Left lobe of liver (tissue), 2 donors: ENCODE results near the gene FGF14. TPM values are rescaled to one million over a fixed set of nuclear protein-coding genes. Genes with fewer than 3 reads are reported as not detected.

ENCODE experiments used
- ATAC-seq: fragments of 200-7000 bp; cut with Tn5 transposase; one replicate; pipeline ENCODE4 v1.9.1; 2020; ENCODE audit warnings: mild to moderate bottlenecking, moderate library complexity
- DNase-seq: peaks from one replicate; pipeline ENCODE4 v3.0.0-alpha.2; 2020; ENCODE audit warnings: low spot score
- total RNA-seq: library from RNA; stranded (reverse); gene quantifications from one replicate; pipeline ENCODE4 v1.2.1, GENCODE V29; 2021
- donor health status: DM: no; HTN: no; CAD: no; lungs with moderate emphysema.
- donor health status: DM: no; HTN: yes; CAD: no.

FGF14 gene
- total RNA-seq, 1 donor from 2014 or later: 0.48 TPM

DNA sequence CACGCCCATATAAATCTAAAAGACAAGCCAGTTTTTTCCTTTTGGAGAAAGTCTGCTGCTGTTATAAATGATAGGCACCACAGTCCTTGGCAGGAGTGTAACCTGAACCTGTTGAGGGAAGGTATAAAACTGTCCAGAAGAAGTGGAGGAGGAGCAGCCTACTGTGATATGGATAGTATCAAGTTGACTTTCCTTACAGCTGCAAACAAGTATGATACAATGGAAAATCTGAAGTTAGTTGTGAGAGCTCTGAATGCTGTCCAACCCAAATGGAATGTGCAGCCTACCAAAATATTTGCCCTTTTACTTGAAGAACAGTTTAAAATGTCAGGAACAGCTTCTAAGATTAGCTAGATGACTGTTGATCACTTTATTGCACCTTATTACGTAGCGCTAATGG, 399.6 kb downstream of the FGF14 start:
- ATAC-seq (no peak), DNase-seq (no peak)

DNA sequence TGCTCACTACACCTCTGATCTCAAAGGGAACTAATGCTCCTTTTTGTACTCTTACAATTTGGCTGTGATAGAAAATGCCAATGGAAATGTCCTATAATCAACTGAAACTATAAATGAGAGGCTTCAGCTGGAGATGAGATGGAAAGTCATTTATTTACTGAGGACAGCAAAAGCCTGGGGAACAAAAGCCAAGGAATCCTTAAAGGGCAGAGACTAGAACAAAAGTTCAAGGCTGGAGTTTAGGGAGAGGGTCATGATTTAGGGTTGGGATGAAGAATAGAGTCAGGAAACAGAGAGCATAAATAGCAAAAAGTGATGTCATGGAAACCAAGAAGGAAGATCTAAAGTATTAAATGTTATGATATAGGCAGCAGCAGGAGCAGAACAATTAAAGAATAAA, 401.1 kb downstream of the FGF14 start:
- no peak for DNase-seq
- no peak for ATAC-seq

- DNase-seq (no peak), ATAC-seq (no peak)
Measured at GRCh38 chr13:101998129-101998528, 403.7 kb downstream of the FGF14 start.

- ATAC-seq (no peak), DNase-seq (no peak)
Measured at GRCh38 chr13:101996954-101997353, 404.9 kb downstream of the FGF14 start.

DNA sequence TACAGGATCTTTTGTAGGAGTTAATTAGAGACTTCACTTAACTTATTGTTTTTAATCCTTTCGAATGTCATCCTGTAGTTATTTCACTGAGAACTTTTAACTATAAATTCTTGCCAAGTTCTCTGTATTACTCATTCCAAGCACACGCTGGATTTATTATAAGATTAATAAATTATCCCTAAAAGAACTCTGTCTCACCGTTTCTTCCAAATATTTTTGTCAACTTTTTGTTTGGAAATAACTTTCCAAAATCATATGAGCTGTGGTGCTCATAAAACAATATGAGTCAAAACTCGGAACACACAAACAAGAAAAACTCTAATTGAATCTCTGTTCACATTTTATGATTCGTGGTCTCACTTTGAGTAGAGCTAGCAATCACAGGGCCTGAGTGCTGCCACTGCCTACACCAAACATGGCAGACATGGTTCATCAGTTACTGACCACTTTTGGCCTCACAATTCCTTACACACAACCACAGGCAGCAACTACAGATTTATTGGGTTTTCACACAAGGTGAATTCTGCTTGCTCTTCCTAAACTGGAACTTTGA, 412.0 kb downstream of the FGF14 start:
- ATAC-seq (no peak), DNase-seq (no peak)

- no peak for ATAC-seq
- DNase-seq: no peak
Measured at GRCh38 chr13:101988140-101988539, 413.7 kb downstream of the FGF14 start.

- ATAC-seq: no peak
- no peak for DNase-seq
Measured at GRCh38 chr13:101986316-101986715, 415.5 kb downstream of the FGF14 start.

DNA sequence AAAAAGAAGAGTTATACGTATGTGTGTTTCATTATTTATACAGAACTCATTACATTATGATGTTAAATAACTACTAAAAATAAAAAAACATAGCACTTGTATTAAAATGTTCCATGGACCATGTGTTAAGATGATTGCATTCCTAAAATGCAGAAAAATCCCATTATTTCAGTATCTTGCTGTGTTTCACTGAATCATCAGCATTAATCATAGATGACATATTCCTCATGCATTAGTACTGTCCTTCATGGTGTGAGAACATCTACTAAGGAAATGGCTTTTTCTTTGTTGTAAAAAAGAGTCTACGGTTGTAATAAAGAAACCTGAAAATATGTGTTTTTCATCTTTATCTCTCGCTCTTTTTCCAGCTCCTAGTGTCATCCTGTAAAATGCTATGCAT, 416.5 kb downstream of the FGF14 start:
- no peak for ATAC-seq

DNA sequence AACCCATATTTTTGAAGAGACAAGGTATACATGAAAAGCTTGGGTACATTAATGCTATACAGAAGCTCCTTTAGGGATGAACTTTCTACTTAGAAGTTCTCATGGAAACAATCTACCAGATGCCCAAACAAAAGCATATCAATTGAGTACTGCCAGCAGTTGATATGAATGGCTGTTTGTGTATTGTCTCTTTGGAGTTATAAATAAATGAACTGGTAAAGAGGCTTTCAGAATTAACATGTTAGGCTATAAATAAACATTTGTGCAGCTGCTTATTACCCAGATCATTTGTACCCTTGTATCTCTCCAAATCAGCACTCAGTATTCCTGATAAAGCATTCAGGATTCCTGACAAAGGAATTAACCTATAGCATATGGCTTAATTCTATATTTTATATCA, 418.9 kb downstream of the FGF14 start:
- no peak for ATAC-seq
- DNase-seq: no peak

More for the DNA sequence above, 416.5 kb downstream of the FGF14 start:
- DNase-seq: no peak

DNA sequence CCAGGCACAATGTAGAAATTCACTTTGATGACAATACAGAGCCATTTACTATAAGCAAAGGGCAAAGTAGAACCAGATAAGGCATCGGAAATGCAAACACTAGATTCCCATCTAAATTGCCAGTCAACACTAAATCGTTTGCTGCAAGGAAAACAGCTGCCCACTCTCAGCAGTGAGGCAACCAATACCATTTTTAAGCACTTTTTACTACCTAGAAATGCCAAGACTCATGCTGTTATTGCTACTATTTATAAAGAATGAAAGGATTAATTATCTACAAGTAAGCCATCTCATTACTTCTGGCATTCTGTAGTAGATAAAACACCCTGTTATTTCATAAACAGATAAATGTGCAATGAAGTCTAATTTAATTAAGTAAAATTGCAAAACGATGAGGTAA, 422.0 kb downstream of the FGF14 start:
- no peak for ATAC-seq
- DNase-seq: no peak

DNA sequence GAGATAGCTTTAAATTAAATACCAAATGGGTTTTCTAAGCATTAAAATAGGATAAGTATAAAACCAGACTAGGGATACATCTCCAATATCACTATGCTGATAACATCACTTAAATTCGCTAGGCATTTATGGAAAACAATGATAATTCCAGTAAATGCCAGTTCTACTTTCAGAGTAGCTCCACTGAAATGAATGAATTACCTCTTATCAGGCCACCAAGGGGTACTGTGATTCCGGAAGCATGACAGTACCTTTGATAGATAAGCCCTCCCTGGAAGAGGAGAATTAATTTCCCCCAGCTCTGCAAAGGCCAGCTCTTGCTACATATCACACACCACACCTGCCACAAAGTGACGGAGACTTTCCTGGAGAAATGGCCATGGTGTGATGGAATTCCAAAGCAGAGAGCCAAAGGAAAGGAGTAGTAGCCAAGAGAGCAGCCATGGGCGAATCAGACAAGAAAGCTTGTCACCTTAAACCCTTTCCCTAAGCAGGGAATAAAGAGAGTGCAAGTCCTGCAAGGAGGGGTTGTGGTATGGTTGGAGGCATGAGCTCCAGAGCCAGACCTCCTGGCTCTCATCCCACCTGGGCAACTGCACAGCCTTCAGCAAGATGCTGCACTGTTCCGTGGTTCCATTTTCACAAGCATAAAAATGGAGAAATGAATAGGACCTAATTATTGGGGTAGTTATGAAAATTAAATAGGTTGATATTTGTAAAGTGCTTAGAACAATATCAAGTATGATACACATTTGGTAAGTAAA, 423.1 kb downstream of the FGF14 start:
- ATAC-seq (no peak), DNase-seq (no peak)

- no peak for DNase-seq
- ATAC-seq: no peak
Measured at GRCh38 chr13:101977475-101977874, 424.4 kb downstream of the FGF14 start.

DNA sequence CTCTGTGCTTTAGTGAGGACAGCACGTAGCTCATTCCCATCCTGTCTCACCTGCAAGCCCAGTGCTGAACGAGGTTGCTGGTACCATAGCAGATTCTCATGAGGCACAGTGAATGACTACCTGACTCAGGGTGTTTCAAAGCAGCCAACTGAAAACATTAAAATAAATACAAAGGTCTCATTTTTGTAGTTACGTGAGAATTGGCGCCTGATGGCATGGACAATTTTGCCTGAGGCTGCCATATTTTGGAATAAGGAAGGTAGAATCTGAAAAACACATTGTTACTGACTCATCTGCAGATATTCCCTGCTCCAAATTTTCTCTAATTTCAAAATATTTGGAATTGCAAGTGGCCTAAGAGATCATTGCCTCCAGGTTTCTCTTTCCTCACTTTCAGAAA, 429.7 kb downstream of the FGF14 start:
- DNase-seq: no peak
- ATAC-seq: no peak

DNA sequence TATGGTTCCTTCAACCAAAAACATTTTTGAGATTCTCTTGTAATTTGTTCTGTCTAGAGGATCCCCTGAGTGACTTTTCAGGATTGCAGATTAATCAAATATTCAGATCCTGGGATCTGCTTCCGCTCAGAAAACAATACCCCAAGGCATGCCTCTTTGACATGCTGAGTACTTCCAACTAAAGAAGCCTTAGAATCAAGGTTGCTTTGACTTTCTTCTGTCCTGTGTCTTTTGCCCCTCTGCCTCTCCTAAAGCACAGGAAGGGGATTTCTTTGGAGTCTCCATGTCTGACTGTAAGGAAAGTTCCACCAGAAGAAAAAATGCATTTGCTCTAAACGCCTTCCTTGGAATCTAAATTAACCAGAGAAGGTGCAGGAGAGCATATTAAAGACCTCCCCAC, 431.5 kb downstream of the FGF14 start:
- no peak for DNase-seq
- no peak for ATAC-seq

- DNase-seq: no peak
- ATAC-seq: no peak
Measured at GRCh38 chr13:101967781-101968180, 434.1 kb downstream of the FGF14 start.

DNA sequence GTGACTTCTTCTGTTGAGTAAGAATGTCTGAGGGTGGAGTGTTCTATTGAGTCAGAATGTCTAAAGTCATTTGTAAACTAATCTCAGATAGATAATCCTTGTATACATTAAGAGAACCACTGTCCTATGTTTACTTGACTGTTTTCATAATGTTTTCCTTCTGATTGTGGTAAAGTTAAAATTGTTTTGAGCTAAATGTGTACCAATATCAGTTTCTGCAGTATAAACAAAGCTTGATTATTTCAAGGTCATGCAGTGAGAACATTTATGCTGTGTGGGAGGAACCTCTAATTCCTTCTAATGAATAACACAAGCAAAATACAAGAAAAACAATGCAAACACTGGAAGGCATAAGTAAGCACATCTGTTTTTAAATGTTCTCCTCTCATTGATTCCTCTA, 434.6 kb downstream of the FGF14 start:
- ATAC-seq: no peak
- no peak for DNase-seq

DNA sequence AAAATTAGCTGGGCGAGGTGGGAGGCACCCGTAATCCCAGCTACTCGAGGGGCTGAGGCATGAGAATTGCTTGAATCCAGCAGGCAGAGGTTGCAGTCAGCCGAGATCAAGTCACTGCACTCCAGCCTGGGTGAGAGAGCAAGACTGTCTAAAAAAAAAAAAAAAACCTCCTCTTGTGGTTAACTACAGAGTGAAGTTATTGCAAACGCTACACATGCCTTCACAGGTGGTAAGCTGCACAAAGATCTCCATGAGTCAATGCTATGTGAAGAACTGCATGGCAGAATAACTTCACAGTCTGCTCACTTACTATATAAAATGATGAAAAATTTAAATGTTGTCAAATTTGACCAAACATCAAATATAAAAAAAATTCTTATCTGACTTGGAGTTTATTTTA, 436.8 kb downstream of the FGF14 start:
- no peak for DNase-seq

DNA sequence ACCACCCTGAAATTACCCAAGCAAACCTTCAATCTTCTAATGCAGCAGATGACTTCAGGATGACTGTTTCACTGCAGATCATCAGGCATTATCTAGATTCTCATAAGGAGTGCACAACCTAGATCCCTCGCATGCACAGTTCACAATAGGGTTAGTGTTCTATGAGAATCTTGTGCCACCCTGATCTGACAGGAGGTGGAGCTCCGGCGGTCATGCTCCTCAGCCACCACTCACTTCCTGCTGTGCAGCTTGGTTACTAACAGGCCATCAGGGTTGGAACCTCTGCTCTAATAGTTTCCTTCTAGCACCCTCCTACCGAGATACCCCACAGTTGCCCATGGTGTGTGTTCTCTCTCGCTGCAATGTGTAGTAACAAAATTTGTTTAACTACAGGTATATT, 442.8 kb downstream of the FGF14 start:
- DNase-seq: no peak
- no peak for ATAC-seq

More for the DNA sequence above, 436.8 kb downstream of the FGF14 start:
- no peak for ATAC-seq

GRCh38 chr13:101955764-101956163, 446.1 kb downstream of the FGF14 start:
- ATAC-seq (peak; percentile 50), DNase-seq (no peak)

DNA sequence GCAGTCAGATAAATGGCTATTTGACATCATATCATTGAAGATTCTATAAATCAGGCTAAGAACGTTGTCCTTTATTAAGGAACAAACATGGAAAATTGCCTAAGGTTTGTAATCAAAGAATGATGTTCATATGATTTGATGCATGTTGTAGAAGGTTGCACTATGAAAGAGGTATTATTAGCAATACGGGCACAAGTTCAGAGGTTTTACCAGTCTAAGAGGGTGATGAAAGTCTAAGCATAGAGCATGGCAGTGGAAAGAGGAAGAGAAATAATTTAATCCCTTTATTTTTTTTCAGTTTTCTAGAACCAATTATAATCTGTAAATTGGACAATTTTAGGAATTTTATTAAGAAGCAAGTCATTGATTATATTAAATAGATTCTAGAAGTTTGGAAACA, 450.7 kb downstream of the FGF14 start:
- ATAC-seq: no peak
- no peak for DNase-seq

GRCh38 chr13:101949681-101950080, 452.2 kb downstream of the FGF14 start:
- ATAC-seq: no peak

DNA sequence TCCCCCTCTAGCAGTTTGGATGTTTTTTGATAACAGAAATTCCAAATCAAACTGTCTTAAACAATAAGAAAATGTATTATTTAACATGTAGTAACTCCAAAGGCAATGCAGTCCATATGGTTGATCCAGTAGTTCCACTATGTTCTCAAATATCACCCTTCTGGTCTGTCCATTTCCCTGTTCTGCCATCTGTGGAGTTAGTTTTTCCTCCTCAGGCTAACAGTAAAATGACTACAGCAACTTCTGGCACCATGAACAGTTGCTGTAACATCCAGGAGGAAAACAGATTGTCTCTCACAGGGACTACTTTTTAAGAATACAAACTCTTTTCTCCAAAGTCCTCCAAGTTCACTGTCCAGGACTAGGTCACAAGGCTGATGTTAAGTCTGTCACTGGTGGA, 455.4 kb downstream of the FGF14 start:
- DNase-seq (no peak), ATAC-seq (no peak)

More at GRCh38 chr13:101949681-101950080, 452.2 kb downstream of the FGF14 start:
- DNase-seq: no peak

GRCh38 chr13:101945435-101945834, 456.4 kb downstream of the FGF14 start:
- no peak for ATAC-seq
- DNase-seq: no peak
